Measurements from ENCODE around the gene CCDC183.
A peak's percentile ranks its signal among the peaks of the same experiment; 100 is the strongest.
"Not testable (repeated sequence)": the region's sequence is repeated elsewhere in the genome, so short reads cannot be mapped to it uniquely, and the experiment has no call there.

CCDC183 gene

DNA sequence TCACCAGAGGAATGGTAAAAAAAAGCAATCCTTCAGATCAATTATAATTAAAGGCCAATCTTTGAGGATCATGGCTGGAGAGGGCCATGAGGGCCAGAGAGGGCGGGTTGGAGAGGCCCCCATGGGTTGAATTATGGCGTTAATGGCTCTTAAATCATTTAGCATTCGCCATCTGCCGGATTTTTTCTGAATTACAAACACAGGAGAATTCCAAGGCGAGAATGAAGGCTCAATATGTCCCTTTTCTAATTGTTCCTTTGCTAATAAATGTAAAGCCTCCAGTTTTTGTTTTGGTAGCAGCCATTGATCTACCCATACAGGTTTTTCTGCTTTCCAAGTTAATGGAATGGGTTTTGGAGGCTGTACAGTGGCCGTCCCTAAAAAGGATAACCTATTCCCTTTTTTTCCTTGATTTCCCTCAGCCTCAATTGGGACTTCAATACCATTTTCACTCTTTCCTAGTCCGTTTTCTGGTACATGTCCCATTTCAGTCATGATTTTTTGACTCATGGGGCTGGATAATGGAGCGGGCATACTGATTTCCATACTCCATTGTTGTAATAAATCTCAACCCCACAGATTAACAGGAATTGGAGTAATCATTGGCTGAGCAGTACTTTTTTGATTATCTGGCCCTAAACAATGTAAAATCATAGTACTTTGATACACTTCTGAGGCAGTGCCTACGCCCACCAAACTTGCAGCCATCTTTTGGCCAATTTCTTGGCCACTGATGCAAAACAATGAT is 11.7 kb upstream of the CCDC183 start:
- DNase-seq (ENCODE audit: low read depth in 4 of 4, low spot score in 1 of 4) = no peak

DNA sequence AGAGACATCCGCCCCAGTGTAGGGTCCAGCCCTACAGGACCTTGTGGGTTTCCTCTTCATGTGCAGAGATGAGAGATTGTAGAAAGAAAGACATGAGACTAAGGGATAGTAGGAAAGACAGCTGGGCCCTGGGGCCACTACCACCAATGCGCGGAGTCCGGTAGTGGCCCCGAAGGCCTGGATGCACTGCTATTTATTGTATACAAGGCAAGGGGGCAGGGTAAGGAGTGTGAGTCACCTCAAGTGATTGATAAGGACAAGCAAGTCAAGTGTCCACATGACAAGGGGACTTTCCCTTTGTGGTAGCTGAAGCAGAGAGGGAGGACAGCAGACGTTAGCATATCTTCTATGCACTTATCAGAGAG is 11.2 kb upstream of the CCDC183 start:
- no peak for DNase-seq (ENCODE audit: low read depth in 4 of 4, low spot score in 1 of 4)

DNA sequence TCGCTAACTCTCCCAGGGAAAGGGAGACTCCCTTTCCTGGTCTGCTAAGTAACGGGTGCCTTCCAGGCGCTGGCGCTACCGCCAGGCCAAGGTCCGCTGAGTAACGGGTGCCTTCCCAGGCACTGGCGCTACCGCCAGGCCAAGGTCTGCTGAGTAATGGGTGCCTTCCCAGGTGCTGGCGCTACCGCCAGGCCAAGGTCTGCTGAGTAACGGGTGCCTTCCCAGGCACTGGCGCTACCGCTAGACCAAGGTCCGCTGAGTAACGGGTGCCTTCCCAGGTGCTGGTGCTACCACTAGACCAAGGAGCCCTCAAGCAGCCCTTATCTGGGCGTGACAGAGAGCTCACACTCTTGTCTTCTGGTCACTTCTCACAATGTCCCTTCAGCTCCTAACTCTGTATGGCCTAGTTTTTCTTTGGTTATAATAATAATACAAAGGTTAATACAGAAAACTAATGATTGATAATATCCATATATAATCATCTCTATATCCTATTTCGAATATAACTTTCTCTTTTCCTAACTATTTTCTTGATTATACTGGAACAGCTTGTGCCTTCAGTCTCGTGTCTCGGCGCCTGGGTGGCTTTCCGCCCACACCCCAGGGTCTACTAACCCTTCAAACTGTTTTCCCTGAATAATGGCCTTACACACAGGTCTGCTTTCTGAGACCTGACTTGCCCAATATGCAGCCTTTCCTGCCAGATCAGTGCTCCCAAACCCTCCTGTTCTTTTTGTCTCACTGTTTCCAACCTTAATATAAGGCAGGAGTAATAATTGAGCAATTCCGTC is 10.4 kb upstream of the CCDC183 start:
- not testable (repeated sequence) for DNase-seq (ENCODE audit: low read depth in 4 of 4, low spot score in 1 of 4)

DNA sequence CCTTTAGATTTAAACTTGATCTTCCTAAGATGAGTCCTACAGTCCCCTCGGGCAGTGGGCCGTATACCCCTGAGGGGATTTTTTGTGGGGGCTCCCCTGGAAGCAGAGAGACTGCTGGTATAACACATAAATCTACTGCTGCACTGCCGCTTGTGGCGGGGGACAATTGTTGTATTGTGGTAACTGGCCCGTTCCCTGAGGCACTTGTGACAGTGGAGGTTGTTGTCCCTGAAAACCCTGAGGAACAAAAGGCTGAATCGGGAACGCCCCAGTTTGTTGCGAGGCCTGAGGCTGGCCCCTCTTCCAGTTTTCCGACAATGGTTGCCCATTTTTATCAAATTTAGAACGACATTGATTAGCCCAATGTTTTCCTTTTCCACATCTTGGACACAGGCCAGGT is 9.7 kb upstream of the CCDC183 start:
- no peak for DNase-seq (ENCODE audit: low read depth in 4 of 4, low spot score in 1 of 4)

DNA sequence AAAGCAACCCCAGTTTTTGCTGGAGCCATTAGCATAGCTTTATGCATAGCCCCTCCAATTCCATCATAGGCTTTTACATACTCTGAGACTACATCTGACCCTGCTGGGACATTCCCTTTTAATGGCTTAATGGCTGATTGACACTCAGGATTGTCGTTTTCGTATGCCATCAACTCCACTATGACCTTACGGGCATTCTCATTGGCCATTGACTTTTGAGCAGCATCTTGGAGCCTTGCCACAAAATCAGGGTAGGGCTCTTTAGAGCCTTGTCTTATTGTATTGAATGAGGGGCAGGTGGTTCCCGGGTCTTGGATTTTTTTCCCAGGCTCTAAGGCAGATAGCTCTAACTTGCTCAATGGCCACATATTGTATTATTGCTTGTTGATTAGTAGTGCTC is 9.2 kb upstream of the CCDC183 start:
- DNase-seq (ENCODE audit: low read depth in 4 of 4, low spot score in 1 of 4) = not testable (repeated sequence)

DNA sequence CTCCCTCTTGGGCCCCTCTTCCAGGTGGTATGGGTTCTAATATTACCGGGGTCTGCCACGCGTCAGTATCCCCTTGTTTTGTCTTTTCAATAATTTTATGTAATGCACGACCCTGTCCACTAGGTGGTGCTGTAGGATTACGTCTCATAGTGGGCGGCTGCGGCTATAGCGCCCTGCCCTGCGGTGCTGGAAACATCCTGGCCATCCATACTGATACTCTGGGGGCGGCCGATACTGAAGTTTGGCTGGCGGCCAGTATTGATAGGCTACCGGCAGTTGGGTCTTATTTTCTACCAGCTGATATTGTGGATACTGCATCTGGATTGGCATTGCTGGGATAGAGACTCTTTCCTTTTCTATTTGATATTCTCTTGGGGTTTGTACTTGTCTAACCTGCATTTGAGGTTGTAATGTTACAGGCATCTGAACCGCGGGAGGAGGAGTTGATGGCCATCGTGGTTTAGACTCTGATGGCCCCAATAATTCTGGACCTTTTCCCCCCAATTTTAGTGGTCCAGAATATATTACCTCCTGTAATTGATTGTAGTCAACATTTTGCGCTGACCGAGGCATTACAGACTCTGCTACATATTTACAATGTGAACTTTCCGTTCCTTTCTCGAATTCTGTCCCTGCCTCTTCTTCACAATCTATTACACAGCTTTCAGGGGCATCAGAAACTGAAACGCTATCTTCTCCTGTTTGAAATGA is 8.3 kb upstream of the CCDC183 start:
- peak; percentile 46 to 58 (median 54) for DNase-seq (ENCODE audit: low read depth in 4 of 4, low spot score in 1 of 4)

DNA sequence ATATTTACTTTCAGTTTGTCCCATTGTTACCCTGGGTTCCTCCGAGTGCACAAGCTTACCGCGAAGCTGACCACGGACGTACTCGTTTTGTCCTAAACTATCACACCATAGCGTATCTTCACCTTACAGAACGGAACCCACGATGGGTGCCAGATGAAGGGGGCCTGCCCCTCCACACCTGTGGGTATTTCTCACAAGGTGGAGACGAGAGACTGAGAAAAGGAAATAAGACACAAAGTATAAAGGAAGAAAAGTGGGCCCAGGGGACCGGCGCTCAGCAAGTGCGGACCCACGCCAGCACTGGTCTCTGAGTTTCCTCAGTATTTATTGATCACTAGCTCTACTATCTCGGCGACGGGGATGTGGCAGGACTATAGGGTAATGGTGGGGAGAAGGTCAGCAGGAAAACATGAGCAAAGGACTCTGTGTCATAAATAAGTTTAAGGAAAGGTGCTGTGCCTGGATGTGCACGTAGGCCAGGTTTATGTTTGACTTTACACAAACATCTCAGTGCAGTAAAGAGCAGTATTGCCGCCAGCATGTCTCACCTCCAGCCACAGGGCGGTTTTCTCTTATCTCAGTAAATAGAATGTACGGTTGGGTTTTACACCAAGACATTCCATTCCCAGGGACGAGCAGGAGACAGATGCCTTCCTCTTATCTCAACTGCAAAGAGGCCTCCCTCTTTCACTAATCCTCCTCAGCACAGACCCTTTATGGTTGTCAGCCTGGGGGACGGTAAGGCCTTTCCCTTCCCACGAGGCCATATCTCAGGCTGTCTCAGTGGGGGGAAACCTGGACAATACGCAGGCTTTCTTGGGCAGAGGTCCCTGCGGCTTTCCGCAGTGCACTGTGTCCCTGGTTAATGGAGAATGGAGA is 7.3 kb upstream of the CCDC183 start:
- DNase-seq (ENCODE audit: low read depth in 4 of 4, low spot score in 1 of 4) = not testable (repeated sequence)

DNA sequence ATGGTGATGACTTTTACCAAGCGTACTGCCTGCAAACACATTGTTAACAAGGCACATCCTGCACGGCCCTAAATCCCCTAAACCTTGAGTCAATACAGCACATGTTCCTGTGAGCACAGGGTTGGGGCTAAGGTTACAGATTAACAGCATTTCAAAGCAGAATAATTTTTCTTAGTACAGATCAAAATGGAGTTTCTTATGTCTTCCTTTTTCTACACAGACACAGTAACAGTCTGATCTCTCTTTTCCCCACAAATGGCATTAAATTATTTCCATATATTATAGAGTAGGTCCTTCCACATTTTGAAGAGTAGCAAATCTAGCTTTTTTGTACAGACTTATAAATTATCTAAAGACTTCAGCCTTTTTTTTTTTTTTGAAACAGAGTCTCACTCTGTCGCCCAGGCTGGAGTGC is 6.6 kb upstream of the CCDC183 start:
- DNase-seq (ENCODE audit: low read depth in 4 of 4, low spot score in 1 of 4) = no peak

DNA sequence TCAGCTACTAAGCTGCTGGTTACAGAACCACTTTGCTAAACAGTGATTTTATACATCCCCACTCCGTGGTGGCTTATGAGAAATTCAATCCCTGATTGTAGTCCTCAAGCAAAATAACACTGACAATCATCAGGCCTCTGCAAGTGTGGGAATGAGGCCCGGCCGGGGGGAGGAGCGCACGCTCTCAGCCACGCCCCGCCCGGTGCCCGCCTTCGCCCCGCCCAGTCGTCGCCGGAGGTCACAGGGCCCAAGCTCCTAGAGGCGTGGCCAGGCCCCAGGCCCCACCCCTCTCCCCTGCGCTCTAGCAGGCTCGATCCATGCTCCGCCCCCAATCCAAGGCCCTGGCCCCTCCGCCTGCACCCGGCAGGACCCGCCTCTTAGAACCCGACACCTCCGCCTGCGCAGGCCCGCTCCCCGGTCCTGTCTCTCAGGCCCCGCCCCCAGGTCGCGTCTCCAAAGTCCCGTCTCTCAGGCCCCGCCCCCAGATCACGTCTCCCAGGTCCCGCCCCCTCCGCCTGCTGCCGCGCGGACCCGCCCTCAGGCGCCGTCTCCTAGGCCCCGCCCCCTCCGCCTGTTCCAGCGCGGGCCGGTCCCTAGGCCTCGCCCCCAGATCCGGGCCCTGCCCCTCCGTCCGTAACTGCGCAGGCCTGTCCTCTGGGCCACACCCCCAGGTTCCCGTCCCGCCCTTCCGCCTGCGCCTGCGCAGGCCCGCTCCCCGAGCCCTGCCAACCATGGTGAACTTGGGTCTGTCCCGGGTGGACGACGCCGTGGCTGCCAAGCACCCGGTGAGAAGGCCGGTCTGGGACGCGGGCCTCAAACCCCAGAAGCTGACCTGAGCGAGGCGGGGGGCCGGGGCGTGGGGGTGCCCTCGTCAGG is 5.3 kb upstream of the CCDC183 start, which contains the start of gene TMEM141:
TSS of gene TMEM141 (plus strand) at position 705 of the 876 bp plus-strand sequence. CDS start at position 732, 27 bp downstream.
- DNase-seq (ENCODE audit: low read depth in 4 of 4, low spot score in 1 of 4) = peak; percentile 100

DNA sequence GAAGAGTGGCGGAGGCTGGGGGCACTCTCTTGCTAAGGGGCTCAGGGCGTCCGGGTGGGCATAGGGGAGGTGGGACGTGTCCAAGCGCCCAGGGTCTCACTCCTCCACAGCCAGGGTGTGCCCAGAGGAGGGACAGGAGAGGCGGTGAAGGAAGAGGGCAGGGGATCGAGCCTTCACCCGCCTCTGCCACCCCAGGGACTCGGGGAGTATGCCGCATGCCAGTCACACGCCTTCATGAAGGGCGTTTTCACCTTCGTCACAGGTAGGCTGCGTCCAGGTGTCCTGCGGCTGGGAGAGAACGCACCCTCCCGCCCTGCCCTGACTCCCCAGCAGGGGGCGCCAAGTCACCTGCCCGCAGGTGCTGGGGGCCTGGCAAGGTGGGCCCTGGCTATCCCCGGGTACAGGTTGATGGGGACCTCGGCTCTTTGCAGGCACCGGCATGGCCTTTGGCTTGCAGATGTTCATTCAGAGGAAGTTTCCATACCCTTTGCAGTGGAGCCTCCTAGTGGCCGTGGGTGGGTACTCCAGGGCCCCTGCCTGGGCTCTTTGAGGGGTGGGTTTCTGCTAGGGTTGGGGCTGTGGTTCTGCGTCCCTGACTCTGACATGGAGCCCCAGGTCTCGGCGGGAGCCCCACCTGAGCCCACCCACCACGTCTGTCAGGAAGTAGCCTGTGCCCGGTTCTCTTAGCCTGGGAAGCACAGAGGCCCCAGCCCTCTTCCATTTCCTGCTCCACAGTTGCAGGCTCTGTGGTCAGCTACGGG is 4.4 kb upstream of the CCDC183 start:
- DNase-seq (ENCODE audit: low read depth in 4 of 4, low spot score in 1 of 4) = peak in 3 of 4 experiments; percentile 40 to 50 (median 47)

DNA sequence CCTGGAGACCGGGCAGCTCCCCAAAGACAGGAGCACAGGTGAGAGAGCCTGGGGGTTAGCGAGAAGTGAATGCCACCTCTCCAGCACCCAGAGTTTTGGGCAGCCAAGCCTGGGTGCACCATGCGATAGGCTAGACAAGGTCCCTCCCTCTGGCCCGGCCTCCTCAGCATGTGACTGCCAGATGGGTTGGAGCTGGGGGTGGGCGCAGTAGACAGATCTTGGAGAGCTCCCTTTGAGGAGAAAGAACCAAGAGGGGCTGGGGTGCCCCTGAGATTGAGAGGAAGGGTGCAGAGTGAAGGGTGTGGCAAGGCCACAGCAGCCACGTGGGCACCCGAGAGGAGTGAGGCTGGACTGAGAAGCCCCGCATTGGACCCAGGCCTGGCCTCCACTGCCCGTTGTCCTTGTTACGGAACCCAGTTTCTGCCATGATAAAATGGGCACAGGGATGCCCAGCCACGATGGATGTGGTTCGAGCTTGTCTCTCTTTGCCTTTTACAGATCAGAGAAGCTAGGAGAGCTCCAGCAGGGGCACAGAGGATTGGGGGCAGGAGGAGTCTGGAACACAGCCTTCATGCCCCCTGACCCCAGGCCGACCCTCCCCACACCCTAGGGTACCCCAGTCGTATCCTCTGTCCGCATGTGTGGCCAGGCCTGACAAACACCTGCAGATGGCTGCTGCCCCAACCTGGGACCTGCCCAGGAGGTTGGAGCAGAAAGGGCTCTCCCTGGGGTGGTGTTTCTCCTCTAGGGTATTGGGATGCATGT is 3.6 kb upstream of the CCDC183 start:
- no peak for DNase-seq (ENCODE audit: low read depth in 4 of 4, low spot score in 1 of 4)

DNA sequence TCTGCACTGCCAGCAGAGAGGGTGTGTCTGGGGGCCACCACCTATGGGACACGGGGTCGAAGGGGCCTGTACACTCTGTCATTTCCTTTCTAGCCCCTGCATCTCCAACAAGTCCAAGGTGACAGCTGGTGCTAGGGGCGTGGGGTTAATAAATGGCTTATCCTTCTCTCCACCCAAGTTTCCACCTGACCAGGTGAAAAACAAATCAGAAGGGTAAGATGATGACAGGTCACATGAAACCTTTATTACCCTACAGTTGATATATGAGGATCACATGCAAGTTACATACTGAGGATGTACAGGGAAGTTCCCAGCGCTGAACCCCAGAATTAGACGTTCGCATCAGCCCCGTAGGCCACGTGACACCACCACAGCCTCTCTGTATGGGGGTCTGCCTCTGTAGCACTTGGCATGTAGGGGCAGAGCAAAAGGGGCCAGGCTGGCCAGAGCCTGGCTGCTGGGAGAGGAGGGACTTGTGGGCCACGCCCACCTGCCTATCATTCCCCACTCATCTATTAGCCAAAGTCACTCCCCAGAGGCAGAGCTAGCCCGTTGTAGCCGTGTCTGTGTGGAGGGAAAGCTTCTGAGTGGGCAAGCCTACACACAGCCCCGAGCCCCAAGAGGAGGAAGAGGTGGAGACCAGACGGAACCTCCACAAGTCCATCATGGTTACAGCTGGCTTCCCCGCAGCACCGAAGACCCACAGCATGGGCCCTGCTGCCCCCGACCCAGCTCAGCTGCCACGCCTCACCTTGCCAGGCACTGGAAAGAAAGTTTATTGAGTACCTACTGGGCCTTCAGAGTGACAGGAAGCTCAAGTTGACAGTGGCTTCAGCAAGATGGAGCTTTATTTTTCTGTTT is 2.8 kb upstream of the CCDC183 start:
- no peak for DNase-seq (ENCODE audit: low read depth in 4 of 4, low spot score in 1 of 4)

DNA sequence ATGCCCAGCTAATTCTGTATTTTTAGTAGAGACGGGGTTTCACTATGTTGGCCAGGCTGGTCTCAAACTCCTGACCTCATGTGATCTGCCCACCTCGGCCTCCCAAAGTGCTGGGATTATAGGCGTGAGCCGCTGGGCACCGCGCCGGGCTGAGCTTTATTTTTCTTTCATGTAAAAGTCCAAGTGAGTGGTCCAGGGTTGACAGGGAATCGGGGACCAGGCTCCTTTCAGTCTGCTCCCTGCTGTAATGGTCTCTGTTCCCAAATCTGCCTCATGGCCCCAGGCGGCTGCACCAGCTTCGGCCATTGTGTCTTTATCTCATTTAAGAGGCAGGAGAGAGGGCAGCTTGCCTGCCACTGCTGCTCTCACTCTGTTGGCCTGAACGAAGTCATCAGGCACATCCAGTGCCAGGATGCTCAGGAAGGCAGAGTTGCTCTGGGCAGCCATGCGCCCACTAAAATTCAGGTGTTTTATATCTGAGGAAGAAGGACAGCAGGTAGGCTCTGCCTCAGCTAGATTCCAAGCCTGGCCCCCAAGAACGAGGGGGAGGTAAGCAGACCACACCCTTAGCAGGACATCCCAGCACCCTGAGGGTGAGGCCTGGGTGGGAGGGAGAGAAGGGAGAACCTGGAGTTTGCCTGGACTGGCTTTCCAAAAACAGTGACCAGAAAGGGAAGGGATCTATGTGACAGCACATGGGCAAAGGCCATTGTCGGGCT is 1.7 kb upstream of the CCDC183 start:
- no peak for DNase-seq (ENCODE audit: low read depth in 4 of 4, low spot score in 1 of 4)

DNA sequence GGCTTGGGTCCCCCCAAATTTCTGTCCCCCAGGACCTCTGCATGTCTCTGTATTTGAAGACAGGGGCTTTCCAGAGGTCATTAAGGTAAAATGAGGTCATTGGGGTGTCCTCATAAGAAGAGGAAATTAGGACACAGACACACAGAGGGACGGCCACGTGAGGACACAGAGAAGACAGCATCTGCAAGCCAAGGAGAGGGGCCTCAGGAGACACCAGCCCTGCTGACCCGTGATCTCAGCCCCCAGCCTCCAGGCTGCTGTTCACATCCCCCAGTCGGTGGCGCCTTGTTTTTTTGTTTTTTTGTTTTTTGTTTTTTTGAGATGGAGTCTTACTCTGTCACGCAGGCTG is 1.2 kb upstream of the CCDC183 start:
- no peak for DNase-seq (ENCODE audit: low read depth in 4 of 4, low spot score in 1 of 4)

DNA sequence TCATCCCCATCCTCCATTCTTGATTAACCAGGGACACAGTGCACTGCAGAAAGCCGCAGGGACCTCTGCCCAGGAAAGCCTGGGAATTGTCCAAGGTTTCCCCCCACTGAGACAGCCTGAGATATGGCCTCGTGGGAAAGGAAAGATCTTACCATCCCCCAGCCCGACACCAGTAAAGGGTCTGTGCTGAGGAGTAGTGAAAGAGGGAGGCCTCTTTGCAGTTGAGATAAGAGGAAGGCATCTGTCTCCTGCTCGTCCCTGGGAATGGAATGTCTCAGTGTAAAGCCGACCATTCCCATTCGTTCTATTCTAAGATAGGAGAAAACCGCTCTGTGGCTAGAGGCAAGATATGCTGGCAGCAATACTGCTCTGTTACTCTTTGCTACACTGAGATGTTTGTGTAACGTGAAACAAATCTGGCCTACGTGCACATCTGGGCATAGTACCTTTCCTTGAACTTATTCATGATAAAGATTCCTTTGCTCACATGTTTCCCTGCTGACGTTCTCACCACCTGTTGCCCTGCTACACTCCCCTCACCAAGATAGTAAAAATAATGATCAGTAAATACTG is 723 bp downstream of the CCDC183 start:
- not testable (repeated sequence) for DNase-seq (ENCODE audit: low read depth in 4 of 4, low spot score in 1 of 4)

DNA sequence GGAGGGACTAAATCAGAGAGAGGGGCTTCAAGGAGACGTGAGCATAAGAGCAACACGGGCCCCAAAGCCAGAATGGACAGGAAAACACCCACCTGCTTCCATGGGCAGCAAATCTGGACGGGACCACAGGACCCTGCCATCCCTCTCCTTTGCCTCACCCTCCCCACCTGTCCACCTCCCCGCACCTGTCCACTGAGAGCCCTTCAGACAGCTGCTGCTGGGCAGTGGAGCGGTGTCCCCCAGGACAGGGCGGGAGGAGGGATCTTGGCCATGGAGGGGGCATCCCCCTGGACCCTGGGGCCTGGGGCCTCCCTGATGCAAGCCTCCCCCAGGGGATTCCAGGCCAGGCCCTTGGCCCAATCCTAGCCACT is 2.6 kb downstream of the CCDC183 start:
- DNase-seq (ENCODE audit: low read depth in 4 of 4, low spot score in 1 of 4) = no peak

Data from stimulated activated CD4-positive, alpha-beta T cell treated with anti-CD3 and anti-CD28 coated beads, Interleukin-1b, Interleukin-23, amount 100 ng/mL, for 24 hours (primary cell).